GM19328 (cell line): ENCODE results near the gene TREML2.
"Not testable (repeated sequence)": the region's sequence is repeated elsewhere in the genome, so short reads cannot be mapped to it uniquely, and the experiment has no call there.

Source experiments
- ATAC-seq: cut with Tn5 transposase; IDR thresholded peaks from one replicate; pipeline ENCODE4 v1.9.1; 2021; ENCODE audit warnings: mild to moderate bottlenecking, moderate library complexity; ENCODE audit not compliant: unreplicated experiment

The TREML2 gene

DNA sequence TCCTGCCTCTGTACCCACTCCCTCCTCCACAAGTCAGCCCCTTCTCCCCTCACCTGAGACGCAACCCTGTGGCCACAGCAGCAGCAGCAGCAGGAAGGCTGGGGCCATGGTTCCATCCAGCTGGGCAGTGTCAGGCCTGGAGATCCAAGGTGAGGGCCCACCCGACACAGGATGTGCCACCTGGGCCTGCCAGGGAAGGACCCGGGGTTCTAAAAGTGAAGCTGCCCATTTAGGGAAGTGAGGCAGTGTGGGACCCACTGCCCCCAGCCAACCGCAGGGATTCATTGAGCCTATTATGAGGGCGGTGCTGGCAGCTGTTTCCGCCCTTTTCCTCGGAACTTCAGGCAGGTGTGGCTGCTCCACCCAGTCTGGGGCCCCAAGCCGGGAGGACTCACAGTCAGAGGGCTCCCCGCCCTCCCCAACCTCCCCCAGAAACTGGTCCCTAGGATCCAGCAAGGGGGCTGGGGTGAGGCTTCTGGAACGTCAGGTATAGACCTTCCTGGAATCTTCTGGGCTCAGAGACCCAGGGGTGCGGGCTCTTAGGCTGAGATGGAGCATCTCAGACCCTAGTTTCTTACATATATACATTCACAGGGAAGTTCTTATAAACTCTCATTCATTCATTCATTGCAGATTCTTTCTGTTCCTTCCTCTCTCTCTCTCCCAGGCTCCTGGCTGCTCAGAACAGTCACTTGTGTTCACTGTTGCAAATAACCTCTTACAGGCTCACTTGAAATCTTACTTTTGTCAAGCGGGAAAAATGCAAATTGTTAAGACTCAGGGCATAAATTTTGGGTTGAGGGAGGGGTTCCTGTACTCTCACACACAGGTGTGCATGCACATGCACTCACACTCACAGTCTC is at the start of gene TREML2:
Gene TREML2, minus strand, starts transcription at position 249 of the 863 bp plus-strand sequence. Its CDS starts 141 bp downstream, at position 108.
- ATAC-seq = no peak

- ATAC-seq = no peak
Observed at GRCh38 chr6:41247882-41248705, 47.1 kb upstream of the TREML2 start.

DNA sequence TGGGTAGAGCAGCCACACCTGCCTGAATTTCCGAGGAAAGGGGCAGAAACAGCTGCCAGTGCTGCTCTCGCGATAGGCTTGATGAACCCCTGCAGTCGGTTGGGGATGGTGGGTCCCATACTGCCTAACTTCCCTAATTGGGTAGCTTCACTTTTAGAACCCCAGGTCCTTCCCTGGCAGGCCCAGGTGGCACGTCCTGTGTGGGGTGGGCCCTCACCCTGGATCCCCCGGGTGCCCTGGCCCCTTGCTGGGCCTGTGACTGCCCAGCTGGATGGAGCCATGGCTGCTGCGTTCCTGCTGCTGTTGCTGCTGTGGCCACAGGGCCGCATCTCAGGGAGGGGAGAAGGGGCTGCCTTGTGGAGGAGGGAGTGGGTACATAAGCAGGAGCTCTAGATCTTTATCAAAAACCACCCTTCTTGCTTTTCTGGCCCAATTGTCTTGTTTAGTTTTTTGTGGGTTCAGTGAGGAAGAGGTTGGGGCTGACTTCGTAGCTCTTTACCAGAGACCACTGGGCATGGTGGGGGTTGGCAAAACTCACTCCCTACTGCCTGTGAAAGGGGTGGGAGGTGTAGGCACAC is 46.4 kb upstream of the TREML2 start:
- no peak for ATAC-seq

DNA sequence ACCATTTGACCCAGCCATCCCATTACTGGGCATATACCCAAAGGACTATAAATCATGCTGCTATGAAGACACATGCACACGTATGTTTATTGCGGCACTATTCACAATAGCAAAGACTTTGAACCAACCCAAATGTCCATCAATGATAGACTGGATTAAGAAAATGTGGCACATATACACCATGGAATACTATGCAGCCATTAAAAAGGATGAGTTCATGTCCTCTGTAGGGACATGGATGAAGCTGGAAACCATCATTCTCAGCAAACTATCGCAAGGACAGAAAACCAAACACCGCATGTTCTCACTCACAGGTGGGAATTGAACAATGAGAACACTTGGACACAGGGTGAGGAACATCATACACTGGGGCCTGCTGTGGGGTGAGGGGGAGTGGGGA is 45.6 kb upstream of the TREML2 start:
- not testable (repeated sequence) for ATAC-seq

- no peak for ATAC-seq
Observed at GRCh38 chr6:41239467-41240159, 38.7 kb upstream of the TREML2 start.

GRCh38 chr6:41237128-41237527 is 36.2 kb upstream of the TREML2 start:
- no peak for ATAC-seq

- no peak for ATAC-seq
Observed at GRCh38 chr6:41236276-41236675, 35.3 kb upstream of the TREML2 start.

- ATAC-seq = no peak
Observed at GRCh38 chr6:41232667-41233066, 31.7 kb upstream of the TREML2 start.

DNA sequence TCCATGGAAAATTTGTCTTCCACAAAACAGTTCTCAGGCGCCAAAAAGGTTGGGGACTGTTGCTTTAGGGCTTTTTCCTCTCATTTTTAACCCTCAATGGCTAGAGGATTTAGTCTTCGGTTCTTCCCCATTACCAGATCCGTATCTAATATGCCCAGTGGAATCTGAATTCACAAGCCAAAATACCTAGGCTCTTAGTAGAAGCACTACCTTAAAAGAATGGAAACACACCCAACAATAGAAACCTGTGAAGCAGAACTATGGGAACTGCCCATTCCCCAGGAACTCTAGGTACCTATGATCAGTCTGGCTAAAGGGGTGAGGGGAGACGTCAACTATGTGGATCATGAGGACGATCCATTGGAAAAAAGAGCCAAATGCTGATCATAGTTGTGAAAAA is 30.3 kb upstream of the TREML2 start:
- no peak for ATAC-seq

- no peak for ATAC-seq
Observed at GRCh38 chr6:41229721-41230120, 28.8 kb upstream of the TREML2 start.

DNA sequence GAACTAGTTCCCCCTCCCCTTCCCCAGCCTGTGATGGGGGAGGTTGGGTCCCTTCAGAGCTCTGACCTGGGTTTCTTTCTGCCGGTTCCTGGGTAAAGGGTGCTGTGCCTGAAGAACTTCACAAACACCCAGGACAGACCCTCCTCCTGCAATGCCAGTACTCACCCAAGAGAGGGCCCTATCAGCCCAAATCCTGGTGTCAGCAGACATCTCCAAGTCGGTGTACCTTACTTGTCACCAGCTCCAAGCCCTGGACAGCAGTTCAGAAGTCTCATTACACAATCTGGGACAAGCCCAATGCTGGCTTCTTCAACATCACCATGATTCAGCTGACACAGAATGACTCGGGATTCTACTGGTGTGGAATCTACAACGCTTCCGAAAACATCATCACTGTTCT is 27.7 kb upstream of the TREML2 start:
- ATAC-seq = no peak

- no peak for ATAC-seq
Observed at GRCh38 chr6:41228096-41228495, 27.1 kb upstream of the TREML2 start, which contains the start of gene TREML4. TSS of gene TREML4 (plus strand) at chr6:41228349. CDS start at chr6:41228428, 79 bp downstream.

- ATAC-seq = no peak
Observed at GRCh38 chr6:41226752-41227151, 25.8 kb upstream of the TREML2 start.

DNA sequence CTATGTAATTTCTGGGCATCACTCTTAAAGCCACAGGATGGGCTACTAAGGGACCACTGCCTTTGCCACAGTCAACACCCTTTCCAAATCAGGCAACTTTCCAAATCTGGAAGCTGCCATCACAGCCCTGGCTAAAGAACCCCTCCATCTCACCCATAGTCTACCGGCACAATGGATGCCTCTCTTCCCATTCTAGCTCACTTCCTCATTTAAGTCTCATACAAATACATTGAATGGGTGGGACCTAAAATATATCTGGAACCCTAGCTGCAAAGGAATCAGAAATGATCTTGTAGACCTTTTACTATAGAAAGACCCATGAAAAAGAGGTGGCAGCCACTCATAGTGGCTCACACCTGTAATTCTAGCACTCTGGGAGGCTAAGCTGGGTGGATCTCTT is 23.9 kb upstream of the TREML2 start:
- ATAC-seq = no peak

- no peak for ATAC-seq
Observed at GRCh38 chr6:41222513-41222912, 21.6 kb upstream of the TREML2 start.

GRCh38 chr6:41222045-41222444 is 21.1 kb upstream of the TREML2 start:
- ATAC-seq = no peak

DNA sequence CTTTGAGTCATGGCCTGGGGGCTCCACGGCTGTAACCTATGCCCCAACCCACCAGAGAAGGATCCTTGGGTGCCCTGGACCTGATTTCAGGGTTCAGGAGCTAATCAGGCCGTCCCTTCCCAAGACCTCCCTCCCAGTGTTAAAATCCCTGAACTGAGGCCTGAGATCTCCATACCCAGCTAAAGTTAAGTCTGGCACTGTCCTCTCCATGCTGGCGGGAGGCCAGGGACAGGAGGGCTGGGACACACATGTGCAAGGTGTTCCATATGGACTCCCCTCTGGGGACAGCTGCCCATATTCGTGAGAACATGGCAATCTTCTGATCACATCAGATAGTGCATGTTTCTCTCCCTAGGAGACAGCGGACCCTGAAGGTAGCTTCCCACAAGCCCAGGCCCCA is 15.7 kb upstream of the TREML2 start:
- ATAC-seq = no peak

- ATAC-seq = no peak
Observed at GRCh38 chr6:41215777-41216176, 14.8 kb upstream of the TREML2 start.

DNA sequence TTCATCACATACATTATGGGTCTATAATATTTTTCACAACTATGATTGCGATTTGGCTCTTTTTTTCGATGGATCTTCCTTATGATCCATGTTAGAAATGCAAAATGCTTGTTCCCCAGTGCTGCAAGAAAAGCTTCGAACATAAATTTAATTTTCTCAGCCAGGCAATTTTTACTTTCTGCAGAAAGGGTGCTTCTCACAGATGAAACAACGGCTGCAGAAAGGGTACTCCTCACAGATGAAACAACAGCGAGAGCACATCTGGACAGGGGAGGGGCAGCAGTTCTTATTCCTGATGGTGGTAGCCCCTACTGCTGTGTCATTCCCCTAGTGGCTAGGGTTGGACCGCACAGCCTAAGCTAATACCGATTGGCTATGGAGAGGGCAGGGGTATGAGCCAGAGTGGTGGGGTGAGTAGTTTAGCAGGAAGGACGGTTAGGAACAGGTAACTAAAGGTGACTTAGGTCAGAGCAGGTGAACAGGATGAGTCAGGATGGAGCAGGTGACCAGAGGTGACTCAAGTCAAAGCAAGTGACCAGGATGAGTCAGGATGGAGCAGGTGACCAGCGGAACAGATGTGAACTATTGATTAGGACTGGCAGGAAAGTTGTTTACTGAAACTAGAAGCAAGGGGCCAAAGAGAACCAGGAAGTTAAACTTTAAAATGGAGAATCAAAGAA is 13.8 kb upstream of the TREML2 start:
- ATAC-seq = no peak

DNA sequence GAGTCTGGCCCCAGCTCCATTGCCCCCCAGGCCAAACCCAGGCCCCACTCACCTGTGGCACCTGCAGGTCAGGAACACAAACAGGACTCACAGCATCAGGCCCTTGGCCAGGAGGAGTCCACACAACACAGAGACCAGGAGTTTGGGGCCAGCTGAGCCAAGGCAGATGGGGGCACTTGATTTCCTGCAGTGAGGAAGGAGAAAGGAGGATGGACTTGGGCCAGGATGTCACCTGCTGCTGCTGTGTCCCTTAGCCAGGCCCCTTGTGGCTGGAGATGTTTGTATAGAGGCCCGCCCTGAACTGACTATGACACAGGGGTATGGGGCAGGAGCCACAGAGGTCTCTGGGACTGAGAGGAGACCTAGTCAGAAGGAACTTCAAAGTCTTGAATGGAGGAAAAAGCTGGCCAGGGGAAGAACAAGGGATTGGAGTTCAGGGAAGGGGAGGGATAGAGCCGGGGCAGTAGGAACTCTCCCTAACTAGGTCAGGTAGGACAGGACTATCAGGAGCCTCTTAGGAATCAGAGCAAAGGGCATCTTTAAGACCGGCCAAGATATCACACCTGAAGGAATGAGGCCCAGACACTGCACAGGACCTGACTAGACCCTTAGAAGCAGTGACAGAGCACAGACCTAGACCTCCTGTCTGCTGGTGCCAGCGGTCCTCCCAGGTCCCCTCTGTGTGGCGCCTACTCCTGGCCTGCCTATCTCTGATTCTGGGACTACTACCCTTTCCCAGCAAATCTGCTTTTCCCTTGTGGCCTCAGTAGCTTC is 8.8 kb upstream of the TREML2 start:
- no peak for ATAC-seq
